Caco-2 (cell line): ENCODE data around the gene CREB5. TPM values are rescaled to one million over a fixed set of nuclear protein-coding genes. Genes with fewer than 3 reads are reported as not detected.

Source experiments
- BruUV-seq: library from RNA; stranded (reverse); fragments of 400-500 nt; replicated peaks from 2 replicates; lab custom pipeline; 2021; lab: Mats Ljungman, UMichigan
- CTCF ChIA-PET: fragments of 300-600 bp; sonication (Branson Sonifier 250); formaldehyde crosslinking; loops from one replicate; lab custom pipeline; 2022; ENCODE audit warnings: antibody characterized with exemption; lab: Charles Lee
- POLR2A ChIA-PET: fragments of 300-600 bp; sonication (Branson Sonifier 250); formaldehyde crosslinking; loops from one replicate; lab custom pipeline; 2022; ENCODE audit warnings: antibody characterized with exemption; lab: Charles Lee
- DNase-seq, 2 experiments: peaks; one replicate each; pipeline versions ENCODE4 v3.0.0 to v3.0.0-alpha.2; 2020 to 2022
- H3K27me3 ChIP-seq: replicated peaks from 2 replicates; pipeline ENCODE4 v1.6.0; 2011; ENCODE audit warnings: low read length; ENCODE audit not compliant: control insufficient read depth, insufficient read depth
- H3K36me3 ChIP-seq: 2 replicates; pipeline ENCODE4 v1.5.1; 2011; ENCODE audit warnings: low read length; ENCODE audit not compliant: control insufficient read depth, insufficient read depth
- H3K4me1 ChIP-seq: fragments of 250-450 bp; sonication (Bioruptor Pico); 2 replicates; pipeline ENCODE4 v1.5.1; 2020; ENCODE audit warnings: mild to moderate bottlenecking
- H3K4me3 ChIP-seq: 2 replicates; pipeline ENCODE4 v1.5.1; 2011; ENCODE audit warnings: low read depth, mild to moderate bottlenecking, control low read depth, low read length
- H3K9me3 ChIP-seq: fragments of 250-450 bp; sonication (Bioruptor Pico); 2 replicates; pipeline ENCODE4 v1.5.1; 2020; ENCODE audit warnings: mild to moderate bottlenecking, moderate library complexity
- H3K27ac Mint-ChIP-seq: one replicate; pipeline ENCODE4 v1.8.0; 2022; ENCODE audit warnings: mixed read lengths; ENCODE audit not compliant: unreplicated experiment
- H3K27me3 Mint-ChIP-seq: one replicate; pipeline ENCODE4 v1.8.0; 2022; ENCODE audit warnings: mixed read lengths; ENCODE audit not compliant: insufficient read depth, unreplicated experiment
- H3K36me3 Mint-ChIP-seq: one replicate; pipeline ENCODE4 v1.8.0; 2022; ENCODE audit warnings: mild to moderate bottlenecking, mixed read lengths; ENCODE audit not compliant: insufficient read depth, unreplicated experiment
- H3K4me1 Mint-ChIP-seq: one replicate; pipeline ENCODE4 v1.8.0; 2022; ENCODE audit warnings: low read depth, mixed read lengths; ENCODE audit not compliant: unreplicated experiment
- H3K4me3 Mint-ChIP-seq: one replicate; pipeline ENCODE4 v1.8.0; 2022; ENCODE audit warnings: mild to moderate bottlenecking, moderate library complexity, mixed read lengths; ENCODE audit not compliant: unreplicated experiment
- H3K9me3 Mint-ChIP-seq: one replicate; pipeline ENCODE4 v1.8.0; 2022; ENCODE audit warnings: mixed read lengths; ENCODE audit not compliant: unreplicated experiment
- CTCF ChIP-seq, 2 experiments: fragments of 200-600 bp in 1 of 2; IDR thresholded peaks; 1 replicate in 1 of 2; 2 replicates in 1 of 2; pipeline versions ENCODE4 v1.5.1 to v1.8.0; 2011 to 2022; ENCODE audit warnings: antibody characterized with exemption in 1 of 2, control low read depth in 1 of 2, inconsistent platforms in 1 of 2, low read depth in 1 of 2, low read length in 1 of 2, mild to moderate bottlenecking in 1 of 2, moderate library complexity in 1 of 2; ENCODE audit not compliant: insufficient read depth in 1 of 2, severe bottlenecking in 1 of 2, unreplicated experiment in 1 of 2
- intact Hi-C: fragments of 100-400 bp; cut with micrococcal nuclease; formaldehyde crosslinking; loops from one replicate; pipeline ENCODE4 v1.10.0; 2022; ENCODE audit not compliant: unreplicated experiment
- total RNA-seq: library from RNA; stranded (reverse); gene quantifications from 2 replicates; pipeline ENCODE4 v1.2.3, GENCODE V29; 2022

Gene CREB5
- total RNA-seq, 1 experiment from 2014 or later = 9.1 TPM

GRCh38 chr7:28418311-28418710, 6.0 kb downstream of the CREB5 start:
- no peaks in the 10 kb centered on the region for H3K36me3 ChIP-seq
- no peaks in the 10 kb centered on the region for H3K9me3 ChIP-seq
- H3K27ac Mint-ChIP-seq = no peak overlapping the region
- H3K27me3 ChIP-seq = no peaks in the 10 kb centered on the region
- H3K36me3 Mint-ChIP-seq = no peaks in the 10 kb centered on the region
- no peaks in the 10 kb centered on the region for H3K9me3 Mint-ChIP-seq
- TF ChIP-seq CTCF (IDR thresholded peaks at IDR 0.05; ENCODE audit: insufficient read depth in 1 of 2, low read depth in 1 of 2, low read length in 1 of 2, severe bottlenecking in 1 of 2, unreplicated experiment in 1 of 2) = no peak
- no peaks in the 10 kb centered on the region for H3K4me1 ChIP-seq
- CTCF ChIA-PET = no interaction called here
- intact Hi-C loops = no loop called here
- H3K4me1 Mint-ChIP-seq = no peaks in the 10 kb centered on the region
- H3K4me3 ChIP-seq = no peak overlapping the region
- no peaks in the 10 kb centered on the region for H3K27me3 Mint-ChIP-seq
- no peak for DNase-seq
- POLR2A ChIA-PET = no interaction called here
- no peak overlapping the region for H3K4me3 Mint-ChIP-seq
- BruUV-seq = no TSS peak

GRCh38 chr7:28418966-28419365, 6.6 kb downstream of the CREB5 start:
- Mint-ChIP-seq H3K36me3 (no peaks in the 10 kb centered on the region), H3K27me3 (no peaks in the 10 kb centered on the region), H3K9me3 (no peaks in the 10 kb centered on the region), H3K4me1 (no peaks in the 10 kb centered on the region), H3K4me3 (no peak overlapping the region), H3K27ac (no peak overlapping the region)
- BruUV-seq = no TSS peak
- Histone ChIP-seq H3K4me3 (no peak overlapping the region), H3K9me3 (no peaks in the 10 kb centered on the region), H3K36me3 (no peaks in the 10 kb centered on the region), H3K27me3 (no peaks in the 10 kb centered on the region), H3K4me1 (no peaks in the 10 kb centered on the region)
- CTCF ChIA-PET = no interaction called here
- intact Hi-C loops = no loop called here
- no peak for TF ChIP-seq CTCF (IDR thresholded peaks at IDR 0.05; ENCODE audit: insufficient read depth in 1 of 2, low read depth in 1 of 2, low read length in 1 of 2, severe bottlenecking in 1 of 2, unreplicated experiment in 1 of 2)
- no peak for DNase-seq
- POLR2A ChIA-PET = no interaction called here

GRCh38 chr7:28419716-28420115, 7.4 kb downstream of the CREB5 start:
- no peak overlapping the region for H3K4me3 Mint-ChIP-seq
- DNase-seq = no peak
- H3K4me1 Mint-ChIP-seq = no peaks in the 10 kb centered on the region
- CTCF ChIA-PET = no interaction called here
- POLR2A ChIA-PET = no interaction called here
- no peak overlapping the region for H3K27ac Mint-ChIP-seq
- Histone ChIP-seq H3K27me3 (no peaks in the 10 kb centered on the region), H3K36me3 (no peaks in the 10 kb centered on the region), H3K4me1 (no peaks in the 10 kb centered on the region), H3K9me3 (no peaks in the 10 kb centered on the region), H3K4me3 (no peak overlapping the region)
- H3K9me3 Mint-ChIP-seq = no peaks in the 10 kb centered on the region
- TF ChIP-seq CTCF (IDR thresholded peaks at IDR 0.05; ENCODE audit: insufficient read depth in 1 of 2, low read depth in 1 of 2, low read length in 1 of 2, severe bottlenecking in 1 of 2, unreplicated experiment in 1 of 2) = no peak
- H3K36me3 Mint-ChIP-seq = no peaks in the 10 kb centered on the region
- no peaks in the 10 kb centered on the region for H3K27me3 Mint-ChIP-seq
- no TSS peak for BruUV-seq
- intact Hi-C loops = no loop called here
